Measurements from ENCODE around the gene RBMX.
A peak's percentile ranks its signal among the peaks of the same experiment; 100 is the strongest.

The RBMX gene

DNA sequence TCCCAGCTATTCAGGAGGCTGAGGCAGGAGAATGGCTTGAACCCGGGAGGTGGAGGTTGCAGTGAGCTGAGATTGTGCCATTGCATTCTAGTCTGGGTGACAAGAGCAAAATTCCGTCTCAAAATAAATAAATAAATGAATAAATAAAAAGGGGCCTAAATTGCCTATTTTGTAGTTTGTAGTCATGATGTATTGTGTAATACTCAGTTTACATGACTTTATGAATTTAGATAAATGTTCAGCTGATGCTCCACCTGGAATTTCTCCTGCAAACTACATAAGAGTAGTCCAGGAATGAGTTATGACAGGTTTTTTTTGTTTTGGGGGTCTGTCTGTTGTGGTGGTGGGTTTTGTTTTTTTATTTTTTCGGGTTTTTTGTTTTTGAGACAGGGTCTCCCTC is 31.1 kb downstream of the RBMX start:
- H3K4me3 ChIP-seq (ENCODE audit: low read depth, low read length) = no peak overlapping the region
- DNase-seq (ENCODE audit: low read depth) = no peak
- TF ChIP-seq, protein P1, sequence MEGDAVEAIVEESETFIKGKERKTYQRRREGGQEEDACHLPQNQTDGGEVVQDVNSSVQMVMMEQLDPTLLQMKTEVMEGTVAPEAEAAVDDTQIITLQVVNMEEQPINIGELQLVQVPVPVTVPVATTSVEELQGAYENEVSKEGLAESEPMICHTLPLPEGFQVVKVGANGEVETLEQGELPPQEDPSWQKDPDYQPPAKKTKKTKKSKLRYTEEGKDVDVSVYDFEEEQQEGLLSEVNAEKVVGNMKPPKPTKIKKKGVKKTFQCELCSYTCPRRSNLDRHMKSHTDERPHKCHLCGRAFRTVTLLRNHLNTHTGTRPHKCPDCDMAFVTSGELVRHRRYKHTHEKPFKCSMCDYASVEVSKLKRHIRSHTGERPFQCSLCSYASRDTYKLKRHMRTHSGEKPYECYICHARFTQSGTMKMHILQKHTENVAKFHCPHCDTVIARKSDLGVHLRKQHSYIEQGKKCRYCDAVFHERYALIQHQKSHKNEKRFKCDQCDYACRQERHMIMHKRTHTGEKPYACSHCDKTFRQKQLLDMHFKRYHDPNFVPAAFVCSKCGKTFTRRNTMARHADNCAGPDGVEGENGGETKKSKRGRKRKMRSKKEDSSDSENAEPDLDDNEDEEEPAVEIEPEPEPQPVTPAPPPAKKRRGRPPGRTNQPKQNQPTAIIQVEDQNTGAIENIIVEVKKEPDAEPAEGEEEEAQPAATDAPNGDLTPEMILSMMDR (IDR thresholded peaks at IDR 0.05; ENCODE audit: low read depth, low read length) = no peak
- no peak for TF ChIP-seq POLR2A (IDR thresholded peaks at IDR 0.05; ENCODE audit: extremely low read depth, insufficient read length)
- TF ChIP-seq, protein P2, sequence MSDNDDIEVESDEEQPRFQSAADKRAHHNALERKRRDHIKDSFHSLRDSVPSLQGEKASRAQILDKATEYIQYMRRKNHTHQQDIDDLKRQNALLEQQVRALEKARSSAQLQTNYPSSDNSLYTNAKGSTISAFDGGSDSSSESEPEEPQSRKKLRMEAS (IDR thresholded peaks at IDR 0.05; ENCODE audit: low read depth, low read length) = no peak
- TF ChIP-seq MYC (IDR thresholded peaks at IDR 0.05; ENCODE audit: low read depth, low read length) = no peak

DNA sequence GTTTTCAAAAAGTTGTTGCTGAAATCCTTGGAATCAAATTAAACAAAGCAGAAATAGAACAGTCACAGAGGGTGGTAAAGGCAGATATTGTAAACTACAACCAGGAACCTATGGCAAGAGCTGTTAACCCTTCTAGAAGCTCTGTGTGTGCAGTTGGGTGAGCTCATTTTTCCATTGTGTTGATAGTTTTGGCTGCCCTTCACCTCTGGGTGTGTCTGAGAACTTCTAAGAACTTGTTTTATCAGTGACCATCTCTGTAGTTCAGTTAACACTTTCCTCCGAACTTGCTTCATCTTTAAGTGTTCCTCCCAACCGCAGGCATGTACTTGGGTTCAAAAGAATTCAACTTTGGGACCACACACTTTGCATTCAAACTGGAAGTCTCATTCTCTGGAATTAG is 32.7 kb downstream of the RBMX start:
- no peak for DNase-seq (ENCODE audit: low read depth)
- TF ChIP-seq, protein P1 (IDR thresholded peaks at IDR 0.05; ENCODE audit: low read depth, low read length) = no peak
- TF ChIP-seq, protein P2 (IDR thresholded peaks at IDR 0.05; ENCODE audit: low read depth, low read length) = no peak
- TF ChIP-seq POLR2A (IDR thresholded peaks at IDR 0.05; ENCODE audit: extremely low read depth, insufficient read length) (no peak), MYC (IDR thresholded peaks at IDR 0.05; ENCODE audit: low read depth, low read length) (no peak)
- no peak overlapping the region for H3K4me3 ChIP-seq (ENCODE audit: low read depth, low read length)

DNA sequence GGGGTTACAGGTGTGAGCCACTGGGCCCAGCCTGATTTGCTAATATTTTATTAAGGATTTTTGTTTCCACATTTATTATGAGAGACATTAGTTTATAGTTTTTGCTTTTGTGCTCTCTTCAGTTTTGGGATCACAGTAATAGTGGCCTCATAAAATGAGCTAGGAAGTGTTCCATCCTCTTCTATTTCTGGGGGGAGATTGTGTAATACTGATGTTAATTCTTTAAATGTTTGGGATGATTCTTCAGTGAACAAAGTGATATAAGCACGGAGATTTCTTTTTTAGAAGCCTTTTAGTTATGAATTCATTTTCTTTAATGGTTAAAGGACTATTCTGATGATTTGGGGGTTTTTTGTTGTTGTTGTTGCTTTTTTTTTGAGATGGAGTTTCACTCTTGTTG is 41.3 kb downstream of the RBMX start:
- no peak overlapping the region for H3K4me3 ChIP-seq (ENCODE audit: low read depth, low read length)
- TF ChIP-seq, protein P2 (IDR thresholded peaks at IDR 0.05; ENCODE audit: low read depth, low read length) = no peak
- TF ChIP-seq, protein P1 (IDR thresholded peaks at IDR 0.05; ENCODE audit: low read depth, low read length) = no peak
- TF ChIP-seq MYC (IDR thresholded peaks at IDR 0.05; ENCODE audit: low read depth, low read length) = no peak
- no peak for TF ChIP-seq POLR2A (IDR thresholded peaks at IDR 0.05; ENCODE audit: extremely low read depth, insufficient read length)
- no peak for DNase-seq (ENCODE audit: low read depth)

DNA sequence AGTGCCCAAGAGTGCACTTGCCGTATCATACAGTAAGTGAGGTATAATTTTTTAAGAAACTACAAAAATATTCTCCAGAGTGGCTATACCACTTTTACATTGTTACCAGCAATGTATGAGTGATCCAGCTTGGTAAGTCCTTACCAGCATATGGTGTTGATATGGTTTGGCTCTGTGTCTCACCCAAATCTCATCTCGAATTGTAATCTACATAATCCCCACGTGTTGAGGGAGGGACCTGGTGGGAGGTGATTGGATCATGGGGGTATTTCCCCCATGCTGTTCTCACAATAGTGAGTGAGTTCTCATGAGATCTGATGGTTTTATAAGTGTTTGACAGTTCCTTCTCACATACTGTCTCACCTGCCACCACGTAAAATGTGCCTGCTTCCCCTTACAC is 44.8 kb downstream of the RBMX start:
- H3K4me3 ChIP-seq (ENCODE audit: low read depth, low read length) = no peak overlapping the region
- no peak for DNase-seq (ENCODE audit: low read depth)
- TF ChIP-seq MYC (IDR thresholded peaks at IDR 0.05; ENCODE audit: low read depth, low read length) = no peak

DNA sequence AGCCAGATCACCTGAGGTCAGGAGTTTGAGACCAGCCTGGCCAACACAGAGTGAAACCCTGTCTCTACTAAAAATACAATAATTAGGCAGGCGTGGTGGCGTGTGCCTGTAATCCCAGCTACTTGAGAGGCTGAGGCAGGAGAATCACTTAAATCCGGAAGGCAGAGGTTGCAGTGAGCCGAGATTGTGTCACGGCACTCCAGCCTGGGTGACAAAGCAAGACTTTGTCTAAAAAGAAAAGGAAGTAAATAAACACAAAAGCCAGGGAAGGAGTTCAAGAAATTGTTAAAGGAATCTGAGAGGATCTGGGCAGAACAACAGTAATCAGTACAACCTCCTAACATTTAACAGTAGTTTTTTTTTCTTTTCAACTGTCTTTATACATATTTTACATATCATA is 51.1 kb downstream of the RBMX start:
- TF ChIP-seq POLR2A (IDR thresholded peaks at IDR 0.05; ENCODE audit: extremely low read depth, insufficient read length) (no peak), MYC (IDR thresholded peaks at IDR 0.05; ENCODE audit: low read depth, low read length) (no peak)
- TF ChIP-seq, protein P2 (IDR thresholded peaks at IDR 0.05; ENCODE audit: low read depth, low read length) = no peak
- TF ChIP-seq, protein P1 (IDR thresholded peaks at IDR 0.05; ENCODE audit: low read depth, low read length) = no peak
- H3K4me3 ChIP-seq (ENCODE audit: low read depth, low read length) = no peak overlapping the region
- no peak for DNase-seq (ENCODE audit: low read depth)

DNA sequence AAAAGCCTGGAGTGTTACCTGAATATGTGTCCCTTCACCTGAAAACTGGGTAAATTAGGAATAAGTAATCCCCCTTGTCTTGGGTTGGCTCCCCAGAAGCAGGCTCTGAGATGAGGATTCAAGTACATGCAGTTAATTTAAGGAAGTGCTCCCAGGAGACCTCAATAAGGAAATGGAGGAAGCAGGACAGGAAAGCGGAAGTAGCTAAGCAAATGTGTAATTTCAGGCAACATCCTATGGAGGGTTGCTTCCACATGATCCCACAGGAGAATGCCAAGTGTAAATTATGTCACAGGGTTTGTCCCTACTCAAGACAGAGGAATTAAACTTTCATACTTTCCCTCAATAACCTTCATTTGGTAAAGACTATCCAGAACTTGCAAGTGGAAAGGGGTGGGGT is 51.7 kb downstream of the RBMX start:
- TF ChIP-seq, protein P2 (IDR thresholded peaks at IDR 0.05; ENCODE audit: low read depth, low read length) = no peak
- TF ChIP-seq, protein P1 (IDR thresholded peaks at IDR 0.05; ENCODE audit: low read depth, low read length) = no peak
- no peak for TF ChIP-seq MYC (IDR thresholded peaks at IDR 0.05; ENCODE audit: low read depth, low read length)
- DNase-seq (ENCODE audit: low read depth) = peak; percentile 6
- no peak overlapping the region for H3K4me3 ChIP-seq (ENCODE audit: low read depth, low read length)
